Right cardiac atrium (tissue), 5 donors: ENCODE data around the gene SYT8. TPM values are rescaled to one million over a fixed set of nuclear protein-coding genes. Genes with fewer than 3 reads are reported as not detected.
A peak's percentile ranks its signal among the peaks of the same experiment; 100 is the strongest.

ENCODE experiments used
- ATAC-seq, 2 donors: fragments of 200-7000 bp; cut with Tn5 transposase; one replicate each; pipeline versions ENCODE4 v1.8.0 to v1.9.1; 2020; ENCODE audit warnings: moderate library complexity in 2 of 2, mild to moderate bottlenecking in 1 of 2
- DNase-seq, 3 donors: peaks; one replicate each; pipeline ENCODE4 v3.0.0-alpha.2; 2020
- H3K27ac ChIP-seq: one replicate; pipeline ENCODE4 v1.5.1; 2013; ENCODE audit warnings: mild to moderate bottlenecking, low read length, control low read depth, moderate library complexity
- H3K27me3 ChIP-seq: one replicate; pipeline ENCODE4 v1.6.1; 2013; ENCODE audit not compliant: control insufficient read depth, insufficient read depth
- H3K4me1 ChIP-seq: one replicate; pipeline ENCODE4 v1.6.1; 2013; ENCODE audit warnings: low read length; ENCODE audit not compliant: control insufficient read depth, insufficient read depth
- H3K4me3 ChIP-seq: one replicate; pipeline ENCODE4 v1.5.1; 2013; ENCODE audit warnings: low read length, control low read depth
- H3K9me3 ChIP-seq: one replicate; pipeline ENCODE4 v1.6.1; 2013; ENCODE audit warnings: low read length; ENCODE audit not compliant: control insufficient read depth
- WGBS: extraction: QIAGEN DNeasy Blood & Tissue Kit; methylation state at CpG from one replicate; pipeline ENCODE4 v1.1.7; 2013; 5-methylcytosine and 5-hydroxymethylcytosine counted together
- intact Hi-C, 4 donors: fragments of 100-400 bp; cut with DNase I; formaldehyde crosslinking; loops; one replicate each; pipeline versions ENCODE4 v1.11.0 to v1.14.0; 2022 to 2023
- polyA plus RNA-seq: library from polyadenylated mRNA; stranded (reverse); fragments of 200-250 nt; gene quantifications from one replicate; pipeline ENCODE4 v1.2.3, GENCODE V29; 2013
- total RNA-seq, 4 donors: library from RNA; stranded (reverse); fragmentation: NEBNext Ultra II Directional; extraction: Animal tissue kit (Norgen Biotek cat#: 25700); gene quantifications; one replicate each; pipeline ENCODE4 v1.2.1, GENCODE V29; 2021
- donor health status: healthy with polysubstance abuse.
- donor health status: DM: no; HTN: yes; CAD: no.
- donor health status: DM: no; HTN: no; CAD: no.
- donor health status: DM: no; HTN: yes; CAD: no; lungs with severe emphysema.
- donor health status: DM: yes; HTN: yes; CAD: no.

The SYT8 gene
- total and polyA plus RNA-seq, 5 donors: not detected

DNA sequence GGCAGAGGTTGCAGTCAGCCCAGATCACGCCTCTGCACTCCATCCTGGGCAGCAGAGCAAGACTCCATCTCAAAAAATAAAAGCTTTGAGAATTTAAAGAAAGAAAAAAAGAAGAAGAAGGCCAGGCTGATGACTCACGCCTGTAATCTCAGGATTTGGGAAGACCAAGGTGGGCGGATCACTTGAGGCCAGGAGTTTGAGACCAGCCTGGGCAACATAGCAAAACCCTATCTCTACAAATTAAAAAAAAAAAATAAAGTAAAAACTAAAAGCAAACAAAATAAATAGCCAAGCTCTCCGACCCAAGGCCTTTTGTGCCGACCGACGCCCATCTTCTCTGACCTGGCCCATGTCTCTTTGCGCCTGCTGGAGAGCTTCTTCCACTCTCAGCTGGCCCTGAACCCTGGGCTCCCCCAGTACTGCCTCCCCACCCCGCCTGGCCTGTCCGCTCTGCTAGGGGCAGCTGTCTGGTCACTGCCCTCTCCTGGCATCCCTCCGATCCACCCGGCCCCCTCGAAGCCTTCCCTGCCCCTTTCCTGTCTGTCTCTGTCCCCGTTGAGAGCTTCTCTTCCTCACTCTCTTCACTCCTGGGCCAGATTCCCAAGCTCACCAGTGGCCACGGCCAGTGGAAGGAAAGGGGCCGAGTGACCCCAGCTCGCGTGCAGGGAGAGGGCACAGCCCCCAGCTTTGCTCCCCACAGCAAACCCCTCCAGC lies 13.3 kb downstream of the SYT8 start:
- no peaks in the 10 kb centered on the region for H3K27me3 ChIP-seq
- no peak overlapping the region for H3K27ac ChIP-seq
- DNase-seq (peak in 1 of 3 donors; percentile 38), ATAC-seq (no peak)
- no peak overlapping the region for H3K4me3 ChIP-seq
- H3K9me3 ChIP-seq: no peaks in the 10 kb centered on the region
- WGBS: 79% methylated on average over 18 of the region's 18 CpGs
- intact Hi-C loops: loop anchor here in 1 of 4 donors (10.0 kb wide), 2 partner anchors 47 to 97 kb away; partner anchors contain the start of genes MRPL23 and PRR33
- H3K4me1 ChIP-seq: no peaks in the 10 kb centered on the region

DNA sequence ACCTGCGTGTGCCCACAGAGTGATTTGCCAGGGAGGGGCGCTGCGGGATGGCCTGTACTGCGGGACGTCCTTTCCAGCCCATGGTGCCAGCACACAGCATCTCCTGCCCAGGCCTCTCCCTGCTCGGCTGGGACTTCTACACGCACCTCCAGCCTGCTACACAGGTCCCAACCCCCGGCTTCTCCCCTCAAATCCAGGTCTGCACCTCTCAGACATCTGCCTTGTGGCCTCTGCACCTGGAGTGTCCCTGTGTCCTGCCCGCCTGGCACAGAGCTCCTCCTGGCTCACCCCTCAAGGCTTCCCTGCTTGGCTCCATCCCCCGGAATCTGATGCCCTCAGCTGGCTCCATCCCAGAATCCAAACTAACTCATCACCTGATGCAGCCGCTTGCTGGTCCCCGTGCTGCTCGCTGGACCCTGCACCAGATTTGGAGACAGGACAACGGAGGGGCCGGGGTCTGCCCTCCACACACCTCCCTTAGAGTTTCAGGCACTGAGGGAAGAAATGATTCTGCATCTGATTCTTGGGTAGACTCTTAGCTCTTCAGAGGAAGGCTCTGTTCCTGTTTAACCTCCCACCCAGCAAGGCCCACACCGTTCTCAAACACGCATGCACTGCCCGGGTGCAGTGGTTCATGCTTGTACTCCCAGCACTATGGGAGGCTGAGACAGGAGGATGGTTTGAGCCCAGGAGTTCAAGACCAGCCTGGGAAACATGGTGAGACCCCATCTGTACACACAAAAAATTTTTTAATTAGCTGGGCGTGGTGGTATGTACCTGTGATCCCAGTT lies 14.0 kb downstream of the SYT8 start:
- Histone ChIP-seq H3K27ac (no peak overlapping the region), H3K4me3 (no peak overlapping the region), H3K9me3 (no peaks in the 10 kb centered on the region), H3K4me1 (no peaks in the 10 kb centered on the region), H3K27me3 (no peaks in the 10 kb centered on the region)
- 97% methylated on average over 19 of the region's 19 CpGs for WGBS
- ATAC-seq (no peak), DNase-seq (peak in 1 of 3 donors; percentile 41)
- intact Hi-C loops: loop anchor here in 1 of 4 donors (10.0 kb wide), 2 partner anchors 46 to 96 kb away; partner anchors contain the start of genes MRPL23 and PRR33

DNA sequence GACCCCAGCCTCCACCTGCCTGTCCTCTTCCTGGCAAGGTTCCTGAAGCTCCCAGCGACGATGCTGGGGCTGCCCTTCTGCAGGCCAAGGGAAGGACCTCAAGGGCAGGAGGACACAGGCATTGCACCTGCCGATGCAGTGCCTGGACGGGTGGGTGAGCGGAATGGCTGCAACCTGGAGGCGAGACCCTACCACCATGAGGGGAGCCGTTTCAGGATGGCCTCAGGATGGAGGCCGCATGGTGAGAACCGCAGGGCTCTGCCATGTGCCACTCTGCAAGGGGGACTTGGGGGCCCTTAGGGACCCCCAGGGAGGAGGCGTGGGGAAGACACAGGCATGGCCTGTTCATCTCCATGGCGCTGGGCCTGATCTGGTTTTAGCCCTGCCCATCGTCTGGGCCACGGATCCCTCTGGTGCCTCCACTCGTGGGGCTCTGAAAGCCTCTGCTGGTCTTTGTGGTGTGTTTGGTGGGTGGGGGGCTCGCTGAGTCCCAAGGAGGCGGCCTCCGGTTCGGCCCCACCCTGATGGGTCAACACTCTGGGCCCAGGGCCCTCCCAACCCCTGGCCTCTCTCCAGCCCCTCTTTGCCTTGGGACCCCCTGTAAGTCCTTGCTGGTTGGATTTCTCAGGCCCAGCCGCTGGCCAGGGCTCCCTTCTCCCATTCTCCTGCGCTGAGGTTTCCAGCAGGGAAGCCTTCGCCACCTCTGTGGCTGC lies 16.8 kb downstream of the SYT8 start:
- DNase-seq (peak in 1 of 3 donors; percentile 18), ATAC-seq (no peak)
- H3K9me3 ChIP-seq: no peaks in the 10 kb centered on the region
- 91% methylated on average over 21 of the region's 21 CpGs for WGBS
- no peak overlapping the region for H3K4me3 ChIP-seq
- no peaks in the 10 kb centered on the region for H3K27me3 ChIP-seq
- no peak overlapping the region for H3K27ac ChIP-seq
- no peaks in the 10 kb centered on the region for H3K4me1 ChIP-seq
- intact Hi-C loops: loop anchor here in 1 of 4 donors (10.0 kb wide), 1 partner anchor 63 kb away; the partner anchor contains the start of gene TNNT3

DNA sequence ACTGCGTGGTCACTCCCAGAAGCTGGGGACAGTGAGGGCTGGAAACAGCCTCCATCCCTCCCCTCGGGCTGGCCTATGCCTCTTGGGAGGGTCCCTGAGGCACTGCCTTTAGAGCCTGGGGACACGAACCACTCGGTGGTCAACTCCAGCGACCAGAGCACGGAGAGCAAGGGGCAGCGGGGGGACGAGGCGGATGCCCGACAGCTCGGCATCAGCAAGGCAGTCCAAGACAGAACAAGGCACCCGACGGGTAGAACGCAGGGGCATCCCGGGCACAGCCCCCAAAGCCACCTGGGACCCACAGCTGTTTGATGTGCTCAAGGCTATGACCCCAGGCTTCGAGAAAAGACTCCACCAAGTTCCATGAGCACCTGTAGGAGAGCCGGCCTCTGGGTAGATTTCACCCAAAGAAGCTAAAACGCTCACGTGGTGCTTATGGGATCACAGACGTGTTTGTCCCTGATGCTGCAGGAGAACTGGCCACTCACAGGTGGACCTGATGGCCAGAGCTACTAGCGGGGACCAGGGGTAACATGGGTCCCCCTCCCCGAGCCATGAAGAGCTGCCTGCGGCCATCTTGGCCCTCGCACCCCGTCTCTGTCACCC lies 17.6 kb downstream of the SYT8 start:
- DNase-seq: peak in 1 of 3 donors; percentile 49
- Histone ChIP-seq H3K27me3 (no peaks in the 10 kb centered on the region), H3K4me3 (no peak overlapping the region), H3K27ac (no peak overlapping the region), H3K4me1 (no peaks in the 10 kb centered on the region), H3K9me3 (no peaks in the 10 kb centered on the region)
- WGBS: 88% methylated on average over 25 of the region's 25 CpGs
- intact Hi-C loops: loop anchor here in 1 of 4 donors (10.0 kb wide), 1 partner anchor 62 kb away; the partner anchor contains the start of gene TNNT3
- ATAC-seq: no peak

DNA sequence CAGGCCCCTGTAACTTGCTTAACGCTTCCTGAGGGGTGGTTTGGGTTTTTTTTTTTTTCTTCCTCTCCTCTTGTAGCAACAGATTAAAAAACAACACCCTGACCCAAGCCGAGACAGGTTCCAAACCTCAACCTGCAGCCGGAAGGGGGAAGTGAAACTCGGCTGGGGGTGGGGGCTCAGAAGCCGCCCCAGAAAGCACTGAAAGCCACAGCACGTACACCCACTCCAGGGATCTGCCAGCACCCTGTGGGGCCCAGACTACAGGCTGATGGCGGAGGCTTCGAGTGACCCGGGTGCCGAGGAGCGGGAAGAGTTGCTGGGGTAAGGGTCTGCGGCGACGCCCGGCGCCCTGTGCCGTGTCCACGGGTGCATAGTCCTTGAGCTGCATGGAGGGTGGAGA lies 18.1 kb downstream of the SYT8 start, which contains the start of gene LSP1:
Gene LSP1 (plus strand): TSS at position 208 of the 400 bp plus-strand sequence. CDS start 61 bp downstream, at position 269.
- 72% methylated on average over 18 of the region's 18 CpGs for WGBS
- no peak within 1 kb of the TSS for H3K4me3 ChIP-seq
- H3K4me1 ChIP-seq: no peaks in the 10 kb centered on the region
- ATAC-seq (no peak), DNase-seq (peak in 1 of 3 donors; percentile 68)
- H3K9me3 ChIP-seq: no peaks in the 10 kb centered on the region
- intact Hi-C loops: loop anchor here in 1 of 4 donors (10.0 kb wide), 1 partner anchor 62 kb away; the partner anchor contains the start of gene TNNT3
- H3K27ac ChIP-seq: no peak within 1 kb of the TSS
- H3K27me3 ChIP-seq: no peaks in the 10 kb centered on the region

DNA sequence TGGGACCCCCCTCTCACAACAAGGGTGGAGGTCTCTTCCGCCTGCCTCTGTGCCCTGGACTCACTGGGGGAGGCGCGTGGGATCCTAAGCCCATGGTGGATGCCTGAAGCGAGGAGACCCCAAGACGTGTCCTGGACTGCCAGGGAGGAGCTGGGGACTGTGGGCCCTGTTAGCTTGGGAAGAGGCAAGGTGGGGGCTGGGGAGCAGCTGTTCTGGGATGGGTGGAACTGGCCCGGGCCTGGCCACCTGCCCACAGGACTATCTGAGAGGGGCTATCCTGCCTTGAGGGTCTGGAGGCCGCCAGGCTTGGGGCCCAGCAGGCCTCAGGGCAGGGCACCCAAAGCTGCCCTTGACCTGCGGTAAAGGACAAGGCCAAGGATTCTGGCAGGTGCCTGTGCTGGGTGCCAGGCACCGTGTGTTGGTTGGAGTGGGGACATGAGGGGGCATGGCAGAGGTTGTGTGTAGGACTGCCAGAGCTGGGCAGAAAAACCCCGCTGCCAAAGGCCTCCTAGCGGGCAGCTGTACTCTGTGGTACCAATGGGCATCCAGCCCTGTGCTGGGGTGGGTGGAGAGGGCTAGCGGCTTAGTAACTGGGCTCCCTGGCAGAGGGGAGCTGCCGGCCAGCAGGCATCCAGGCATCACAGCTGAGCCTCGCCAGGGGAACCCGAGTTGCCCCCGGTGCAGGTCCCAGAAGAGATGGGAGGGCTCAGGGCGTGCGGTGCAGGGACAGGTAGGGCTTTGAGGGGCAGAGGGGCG lies 18.8 kb downstream of the SYT8 start:
- Histone ChIP-seq H3K27ac (no peak overlapping the region), H3K4me1 (no peaks in the 10 kb centered on the region), H3K9me3 (no peaks in the 10 kb centered on the region), H3K27me3 (no peaks in the 10 kb centered on the region), H3K4me3 (no peak overlapping the region)
- intact Hi-C loops: loop anchor here in 1 of 4 donors (10.0 kb wide), 1 partner anchor 61 kb away; the partner anchor contains the start of gene TNNT3
- no peak for ATAC-seq
- WGBS: 90% methylated on average over 19 of the region's 19 CpGs
- DNase-seq: peak in 1 of 3 donors; percentile 27

DNA sequence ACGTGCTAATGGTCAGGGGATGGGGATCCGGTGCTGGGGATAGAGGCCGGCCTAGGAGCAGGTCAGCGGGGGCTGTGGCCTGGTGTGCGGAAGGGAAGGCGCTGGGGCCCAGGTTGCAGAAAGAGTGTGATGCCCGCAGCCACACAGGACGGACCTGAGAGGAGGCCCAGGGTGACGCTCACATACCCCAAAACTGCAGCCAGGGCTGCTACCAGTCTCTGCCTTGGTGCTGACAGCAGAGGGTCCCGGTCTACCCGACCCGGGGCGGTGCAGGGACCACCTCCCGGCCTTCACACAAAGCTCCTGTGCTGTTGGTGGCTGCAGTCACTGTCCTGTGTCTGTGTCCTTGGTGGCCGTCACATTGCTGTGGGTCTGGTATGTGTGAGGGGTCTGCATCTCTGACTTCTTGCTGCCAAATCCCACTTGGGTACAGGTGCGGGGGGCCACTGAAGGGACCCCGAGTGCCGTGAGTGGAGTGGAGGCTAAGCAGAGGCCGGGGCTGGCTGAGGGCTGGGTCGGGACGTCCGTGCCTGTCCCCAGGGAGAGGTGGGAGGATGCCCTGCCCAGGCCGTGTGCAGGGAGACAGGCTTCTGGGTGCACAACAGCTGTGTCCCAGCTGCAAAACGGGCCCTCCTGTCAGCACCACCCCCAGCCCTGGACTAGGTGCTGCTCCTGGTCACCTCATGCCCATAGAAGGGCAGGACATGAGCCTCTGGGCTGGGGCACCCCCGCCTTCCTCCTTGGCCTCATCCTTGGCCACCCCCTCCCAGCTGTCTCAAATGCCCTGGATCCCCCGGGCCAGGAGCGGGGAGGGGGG lies 19.6 kb downstream of the SYT8 start:
- no peak for ATAC-seq
- no peaks in the 10 kb centered on the region for H3K4me1 ChIP-seq
- WGBS: 75% methylated on average over 27 of the region's 27 CpGs
- no peak overlapping the region for H3K4me3 ChIP-seq
- no peaks in the 10 kb centered on the region for H3K27me3 ChIP-seq
- peak in 1 of 3 donors; percentile 26 for DNase-seq
- no peak overlapping the region for H3K27ac ChIP-seq
- H3K9me3 ChIP-seq: no peaks in the 10 kb centered on the region
- intact Hi-C loops: loop anchor here in 1 of 4 donors (10.0 kb wide), 1 partner anchor 60 kb away; the partner anchor contains the start of gene TNNT3

DNA sequence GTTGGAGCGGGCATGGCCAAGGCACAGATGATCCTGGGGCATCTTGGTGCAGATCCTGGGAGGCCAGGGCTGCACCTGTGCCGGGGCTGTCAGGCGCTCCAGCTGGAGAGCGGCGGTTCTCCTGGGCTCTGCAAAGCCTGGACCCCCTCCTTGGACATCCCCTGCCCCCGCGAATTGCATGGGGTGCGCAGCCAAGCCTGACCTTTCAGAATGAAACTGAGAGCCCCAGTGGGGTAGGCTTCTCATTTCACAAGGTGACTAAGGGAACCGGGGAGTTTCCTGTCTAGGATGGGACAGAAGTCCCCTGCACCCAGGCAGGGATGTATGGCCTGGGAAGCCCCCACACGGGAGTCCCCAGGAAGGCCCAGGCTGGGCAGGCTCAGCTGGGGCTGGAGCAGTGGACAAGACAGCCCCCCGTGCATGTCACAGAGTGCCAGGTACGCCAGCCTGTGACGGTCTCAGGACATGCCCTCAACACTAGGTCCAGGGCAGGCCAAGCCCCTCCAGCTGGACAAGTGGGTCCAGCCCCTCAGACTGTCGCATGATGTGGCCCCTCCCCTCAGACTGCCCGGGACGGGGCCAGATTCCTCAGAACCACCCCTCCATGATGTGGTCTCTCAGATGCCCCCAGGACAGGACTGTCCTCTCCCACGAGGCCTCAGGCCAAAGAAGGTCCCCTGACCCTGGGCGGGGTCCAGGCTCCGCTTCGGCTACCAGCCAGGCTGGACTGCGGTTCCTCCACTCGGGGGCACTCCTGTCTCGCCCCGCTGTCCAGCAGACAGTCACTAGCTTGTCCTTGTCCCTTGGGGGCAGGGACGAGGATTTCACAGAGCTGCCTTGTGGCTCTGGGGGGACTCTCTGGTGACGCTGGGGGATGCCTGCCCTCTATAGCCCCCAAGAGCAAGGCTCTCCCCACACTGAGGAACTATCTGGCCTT lies 20.4 kb downstream of the SYT8 start:
- no peak overlapping the region for H3K27ac ChIP-seq
- no peaks in the 10 kb centered on the region for H3K9me3 ChIP-seq
- intact Hi-C loops: loop anchor here in 1 of 4 donors (10.0 kb wide), 1 partner anchor 60 kb away; the partner anchor contains the start of gene TNNT3
- no peaks in the 10 kb centered on the region for H3K27me3 ChIP-seq
- WGBS: 70% methylated on average over 26 of the region's 26 CpGs
- DNase-seq: peak in 2 of 3 donors; percentile 36 to 50
- no peaks in the 10 kb centered on the region for H3K4me1 ChIP-seq
- H3K4me3 ChIP-seq: no peak overlapping the region
- no peak for ATAC-seq
